Adrenal gland (tissue), 12 donors: ENCODE measurements around the gene MED26. TPM values are rescaled to one million over a fixed set of nuclear protein-coding genes. Genes with fewer than 3 reads are reported as not detected.

Experiments used
- DNase-seq, 7 donors: peaks; one replicate each; pipeline ENCODE4 v3.0.0-alpha.2; 2019 to 2020
- H3K27ac ChIP-seq, 5 donors: fragments of 200-600 bp; sonication (generic) in 4 of 5; 1 replicate in 3 of 5; 2 replicates in 2 of 5; pipeline versions ENCODE4 v1.5.1 to v1.8.0; 2016 to 2020; ENCODE audit warnings: mild to moderate bottlenecking in 1 of 5
- H3K27me3 ChIP-seq: fragments of 200-600 bp; 2 replicates; pipeline ENCODE4 v1.8.0; 2021
- H3K36me3 ChIP-seq, 2 donors: fragments of 200-600 bp; replicated peaks in 1 of 2; 1 replicate in 1 of 2; 2 replicates in 1 of 2; pipeline versions ENCODE4 v1.5.1 to v1.8.0; 2018 to 2022
- H3K4me1 ChIP-seq, 2 donors: fragments of 200-600 bp; replicated peaks in 1 of 2; 1 replicate in 1 of 2; 2 replicates in 1 of 2; pipeline versions ENCODE4 v1.5.1 to v1.8.0; 2018 to 2021
- H3K4me3 ChIP-seq, 4 donors: fragments of 200-600 bp; sonication (generic) in 3 of 4; one replicate each; pipeline ENCODE4 v1.5.1; 2016 to 2018
- H3K9me3 ChIP-seq, 3 donors: fragments of 200-600 bp; sonication (generic) in 1 of 3; replicated peaks in 1 of 3; 1 replicate in 2 of 3; 2 replicates in 1 of 3; pipeline versions ENCODE4 v1.5.1 to v1.8.0; 2016 to 2021
- CTCF ChIP-seq, 6 experiments: fragments of 450-650 bp in 4 of 6; fragments of 200-600 bp in 2 of 6; sonication (generic) in 1 of 6; IDR thresholded peaks; 1 replicate in 5 of 6; 2 replicates in 1 of 6; pipeline versions ENCODE4 v1.5.1 to v1.8.0; 2016 to 2021; ENCODE audit warnings: antibody characterized with exemption in 6 of 6, mild to moderate bottlenecking in 2 of 6, moderate library complexity in 1 of 6
- POLR2A ChIP-seq, 2 donors: fragments of 450-650 bp; IDR thresholded peaks; one replicate each; pipeline ENCODE4 v1.6.1; 2017; ENCODE audit warnings: antibody characterized with exemption in 2 of 2, mild to moderate bottlenecking in 2 of 2, moderate library complexity in 1 of 2
- WGBS, 4 donors: extraction: QIAGEN DNeasy Blood & Tissue Kit in 2 of 4; methylation state at CpG; one replicate each; pipeline versions ENCODE4 v1.1.5 to v1.1.7; 2013 to 2017; 5-methylcytosine and 5-hydroxymethylcytosine counted together
- intact Hi-C, 2 donors: fragments of 100-400 bp; cut with DNase I; formaldehyde crosslinking; loops; one replicate each; pipeline versions ENCODE4 v1.14.1 to v1.15.0; 2022 to 2023
- polyA plus RNA-seq, 3 donors: library from polyadenylated mRNA; stranded (reverse); fragments of 200-250 nt in 2 of 3; fragments of 350-450 nt in 1 of 3; fragmentation: Illumina TruSeq in 1 of 3; extraction: RNeasy Lipid Tissue Mini Kit (QIAGEN cat#74804) in 1 of 3; gene quantifications; one replicate each; pipeline ENCODE4 v1.2.3, GENCODE V29; 2013 to 2014
- total RNA-seq, 9 donors: library from RNA; depleted of rRNA in 4 of 9; stranded (reverse); fragments of >200 nt in 4 of 9; fragments of 120-200 nt in 1 of 9; fragmentation: NEBNext Ultra II Directional in 1 of 9; extraction: Animal tissue kit (Norgen Biotek cat#: 25700) in 1 of 9; gene quantifications; one replicate each; pipeline versions ENCODE4 v1.1.0 to v1.2.4, GENCODE V29; 2013 to 2023
- donor health status: healthy with polysubstance abuse.
- donor health status: Bipolar disorder and iron deficiency.
- donor health status: DM: yes; HTN: yes; CAD: no.
- donor health status: DM: no; HTN: no; CAD: no.
- donor health status: DM: no; HTN: no; CAD: no.
- donor health status: DM: yes; HTN: yes; CAD: no.

MED26 gene
- total and polyA plus RNA-seq, 12 donors, result 4.6 to 17.3 (median 9.0) TPM

GRCh38 chr19:16668176-16668575 is 40.2 kb upstream of the MED26 start:
- intact Hi-C loops, result no loop called here
- no peaks in the 10 kb centered on the region for H3K9me3 ChIP-seq

DNA sequence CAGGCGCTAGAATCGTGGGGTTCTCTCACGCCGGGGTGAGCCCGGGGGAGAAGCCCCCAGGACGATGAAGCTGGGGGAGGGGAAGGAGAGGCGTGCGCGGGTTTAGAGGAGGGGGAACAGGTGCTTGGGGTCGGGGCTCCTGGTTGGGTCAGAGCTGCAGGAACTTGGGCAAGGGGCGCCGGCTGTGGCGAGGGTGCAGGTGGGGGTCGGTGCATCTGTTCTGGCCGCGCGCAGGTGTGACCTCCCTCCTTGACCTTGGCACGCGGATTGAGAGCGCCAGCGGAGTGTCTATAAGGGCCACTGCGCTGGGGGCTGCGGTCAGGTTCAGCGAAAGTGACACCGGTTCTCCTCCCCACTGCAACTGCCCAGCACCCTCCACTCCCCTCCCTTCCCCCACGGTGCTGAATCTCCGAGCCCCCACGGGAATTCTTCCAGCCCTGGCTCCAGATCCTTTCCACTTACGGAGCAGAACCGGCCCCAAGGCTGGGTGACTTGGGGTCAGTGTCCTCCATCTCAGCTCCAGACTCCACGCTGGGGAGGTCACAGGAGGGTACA is 33.6 kb upstream of the MED26 start:
- peak overlapping the region in 3 of 4 donors; percentile 48 to 80 (median 55) for H3K4me3 ChIP-seq
- peak overlapping the region; percentile 17 to 99 (median 66) for H3K27ac ChIP-seq
- H3K4me1 ChIP-seq, result peaks cover 7 to 19% of the 10 kb centered on the region in 2 donors
- peak; percentile 32 to 73 (median 49) for DNase-seq
- H3K9me3 ChIP-seq, result no peaks in the 10 kb centered on the region
- intact Hi-C loops, result no loop called here
- 0 to 4% (median 1%) methylated on average over 7 to 31 of the region's 31 CpGs for WGBS, 4 donors
- no peak for TF ChIP-seq POLR2A (IDR thresholded peaks at IDR 0.05)
- no peak for TF ChIP-seq CTCF (IDR thresholded peaks at IDR 0.05)
- H3K36me3 ChIP-seq, result peaks cover 0 to 18% of the 10 kb centered on the region in 2 donors
- no peaks in the 10 kb centered on the region for H3K27me3 ChIP-seq

More at GRCh38 chr19:16668176-16668575, 40.2 kb upstream of the MED26 start:
- DNase-seq, result no peak
- no peak overlapping the region for H3K4me3 ChIP-seq
- H3K36me3 ChIP-seq, result no peaks in the 10 kb centered on the region
- 88 to 97% (median 95%) methylated on average over 5 of the region's 5 CpGs for WGBS, 4 donors
- no peak overlapping the region for H3K27ac ChIP-seq
- TF ChIP-seq CTCF (IDR thresholded peaks at IDR 0.05), result no peak
- TF ChIP-seq POLR2A (IDR thresholded peaks at IDR 0.05), result no peak
- H3K27me3 ChIP-seq, result no peaks in the 10 kb centered on the region
- H3K4me1 ChIP-seq, result no peaks in the 10 kb centered on the region

DNA sequence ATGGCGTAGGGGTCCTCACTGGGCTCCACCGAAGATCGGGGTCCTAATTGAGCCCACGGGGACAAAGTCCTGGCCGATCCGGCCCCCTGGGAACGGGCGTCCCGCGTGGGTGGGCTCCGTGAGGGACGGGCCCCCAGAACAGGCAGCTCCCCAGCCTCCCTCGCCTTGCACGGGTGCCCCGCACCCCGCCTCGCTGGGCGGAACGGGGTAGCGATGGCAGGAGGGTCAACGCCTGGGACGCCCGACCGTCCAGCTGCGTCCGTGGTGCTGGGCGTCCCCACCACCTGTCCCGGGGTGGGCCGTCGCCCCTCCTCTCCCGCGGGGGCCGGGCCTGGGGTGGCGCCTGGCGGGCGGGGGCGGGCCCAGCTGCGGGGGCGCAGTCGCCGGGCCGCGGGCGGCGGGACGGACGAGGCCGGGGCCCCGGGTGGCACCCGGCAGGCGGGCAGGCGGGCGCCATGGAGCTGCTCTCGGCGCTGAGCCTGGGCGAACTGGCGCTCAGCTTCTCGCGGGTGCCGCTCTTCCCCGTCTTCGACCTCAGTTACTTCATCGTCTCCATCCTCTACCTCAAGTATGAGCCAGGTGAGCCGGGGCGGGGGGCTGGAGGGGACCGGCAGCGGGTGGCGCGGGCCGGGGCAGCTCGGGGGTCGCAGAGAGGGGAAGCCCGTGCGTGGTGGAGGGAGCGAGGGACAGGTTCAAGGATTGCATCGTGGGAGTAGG is 32.9 kb upstream of the MED26 start, which contains the start of gene TMEM38A:
Gene TMEM38A, plus strand, starts transcription at position 377 of the 717 bp plus-strand sequence. Its CDS starts 79 bp downstream, at position 456.
- Histone ChIP-seq H3K4me1 (peaks cover 7 to 19% of the 10 kb centered on the region in 2 donors), H3K9me3 (no peaks in the 10 kb centered on the region), H3K4me3 (peak within 1 kb of the TSS; percentile 29 to 80 (median 66)), H3K36me3 (peaks cover 0 to 25% of the 10 kb centered on the region in 2 donors), H3K27me3 (no peaks in the 10 kb centered on the region), H3K27ac (peak within 1 kb of the TSS; percentile 68 to 99 (median 80))
- TF ChIP-seq CTCF (IDR thresholded peaks at IDR 0.05), result no peak
- peak in 1 of 2 donors; percentile 34 for TF ChIP-seq POLR2A (IDR thresholded peaks at IDR 0.05)
- 1 to 3% (median 1%) methylated on average over 10 to 76 of the region's 76 CpGs for WGBS, 4 donors
- intact Hi-C loops, result no loop called here
- peak; percentile 47 to 64 (median 60) for DNase-seq

DNA sequence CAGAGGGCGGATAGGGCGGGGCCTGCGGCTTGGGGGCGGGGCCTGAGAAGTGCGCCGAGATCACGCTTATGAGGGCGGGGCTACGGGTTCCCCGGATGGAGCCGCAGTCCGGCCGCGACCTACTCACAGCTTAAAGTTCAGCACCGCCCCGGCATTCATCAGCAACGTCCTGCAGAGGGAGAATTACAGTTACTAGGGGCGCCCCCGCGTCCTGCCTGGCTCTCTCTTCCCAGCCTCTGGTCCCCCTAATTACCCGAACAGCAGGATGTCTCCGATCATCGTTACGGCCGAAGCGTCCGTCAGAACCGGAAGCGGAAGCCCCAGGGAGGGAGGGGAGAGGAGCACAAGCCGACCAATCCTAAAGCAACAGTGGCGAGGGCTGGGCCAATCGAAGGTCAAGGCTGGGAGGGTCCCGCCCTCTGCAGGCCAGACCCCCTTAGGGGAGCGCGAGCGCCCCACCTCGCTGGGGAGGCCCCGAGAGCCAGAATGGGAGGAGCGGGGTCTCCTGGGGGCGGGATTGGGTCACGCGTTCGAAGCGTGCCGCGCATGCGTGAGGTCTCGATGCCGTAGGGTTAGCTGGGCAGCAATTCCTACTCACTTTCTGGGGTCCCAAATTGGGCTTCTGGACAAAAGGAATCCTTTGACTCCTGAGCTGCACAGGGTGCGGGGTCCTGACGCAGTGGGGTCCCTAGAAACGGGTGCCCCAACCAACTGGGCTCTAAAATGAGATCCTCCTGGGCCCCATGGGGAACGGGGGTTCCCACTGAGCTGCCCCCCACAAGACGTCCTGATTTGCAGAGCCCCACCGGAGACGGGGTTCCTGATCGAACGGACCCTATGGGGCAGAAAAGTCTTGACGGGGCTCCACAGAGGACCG is 32.1 kb upstream of the MED26 start, which contains the start of gene SMIM7:
Gene SMIM7, minus strand, starts transcription at position 313 of the 877 bp plus-strand sequence. Its CDS starts 34 bp downstream, at position 279.
- no peaks in the 10 kb centered on the region for H3K27me3 ChIP-seq
- TF ChIP-seq CTCF (IDR thresholded peaks at IDR 0.05), result peak in 1 of 6 experiments; percentile 26
- TF ChIP-seq POLR2A (IDR thresholded peaks at IDR 0.05), result peak; percentile 83 to 85
- intact Hi-C loops, result no loop called here
- peak within 1 kb of the TSS; percentile 29 to 80 (median 66) for H3K4me3 ChIP-seq
- peaks cover 0 to 32% of the 10 kb centered on the region in 2 donors for H3K36me3 ChIP-seq
- peak within 1 kb of the TSS; percentile 68 to 99 (median 80) for H3K27ac ChIP-seq
- WGBS, 4 donors, result 0 to 2% (median 1%) methylated on average over 21 to 60 of the region's 60 CpGs
- peak; percentile 98 to 99 (median 99) for DNase-seq
- H3K9me3 ChIP-seq, result no peaks in the 10 kb centered on the region
- peaks cover 7 to 19% of the 10 kb centered on the region in 2 donors for H3K4me1 ChIP-seq
